Activated CD8-positive, alpha-beta memory T cell treated with anti-CD3 and anti-CD28 coated beads for 36 hours (primary cell): ENCODE data around the gene VASH1. TPM values are rescaled to one million over a fixed set of nuclear protein-coding genes. Genes with fewer than 3 reads are reported as not detected.

ENCODE experiments used
- CTCF ChIA-PET: fragments of 350-600 bp; sonication (Branson Sonifier 250); formaldehyde crosslinking; loops from one replicate; lab custom pipeline; 2021; ENCODE audit warnings: antibody characterized with exemption; lab: Charles Lee
- POLR2A ChIA-PET: fragments of 350-600 bp; sonication (Branson Sonifier 250); formaldehyde crosslinking; loops from one replicate; lab custom pipeline; 2021; ENCODE audit warnings: antibody characterized with exemption; lab: Charles Lee
- total RNA-seq, 2 experiments: library from RNA; stranded (reverse); gene quantifications; one replicate each; pipeline ENCODE4 v1.2.3, GENCODE V29; 2021

Gene VASH1
- total RNA-seq, 2 experiments from 2014 or later, result 5.1 to 5.9 TPM

GRCh38 chr14:76779221-76780057, 18.2 kb downstream of the VASH1 start:
- ChIA-PET CTCF (no interaction called here), POLR2A (interaction anchor here (0.6 kb wide), 1 partner anchor 307 kb away, joined by 4 read pairs; no protein-coding TSS in a partner anchor)

- POLR2A ChIA-PET, result interaction anchor here (0.6 kb wide), 1 partner anchor 307 kb away, joined by 4 read pairs; no protein-coding TSS in a partner anchor
- CTCF ChIA-PET, result no interaction called here
Measured at GRCh38 chr14:76780058-76780345, 18.7 kb downstream of the VASH1 start.

- POLR2A ChIA-PET, result no interaction called here
- CTCF ChIA-PET, result no interaction called here
Measured at GRCh38 chr14:76780360-76780759, 19.1 kb downstream of the VASH1 start.

GRCh38 chr14:76780875-76781647, 19.8 kb downstream of the VASH1 start:
- ChIA-PET POLR2A (no interaction called here), CTCF (no interaction called here)

GRCh38 chr14:76781648-76782051, 20.4 kb downstream of the VASH1 start:
- POLR2A ChIA-PET, result no interaction called here

GRCh38 chr14:76782115-76782884, 21.0 kb downstream of the VASH1 start:
- POLR2A ChIA-PET, result interaction anchor here (1.1 kb wide), 1 partner anchor 14 kb away, joined by 3 read pairs; no protein-coding TSS in a partner anchor
- CTCF ChIA-PET, result interaction anchor here (1.6 to 2.6 kb wide), 2 partner anchors 15 to 72 kb away, joined by 3 to 9 read pairs; no protein-coding TSS in a partner anchor

More at GRCh38 chr14:76781648-76782051, 20.4 kb downstream of the VASH1 start:
- CTCF ChIA-PET, result interaction anchor here (1.6 kb wide), 1 partner anchor 72 kb away, joined by 3 read pairs; no protein-coding TSS in a partner anchor

- ChIA-PET POLR2A (interaction anchor here (1.1 kb wide), 1 partner anchor 14 kb away, joined by 3 read pairs; no protein-coding TSS in a partner anchor), CTCF (interaction anchor here (0.5 to 2.6 kb wide), 3 partner anchors 15 to 269 kb away, joined by 3 to 9 read pairs (median 3); no protein-coding TSS in a partner anchor)
Measured at GRCh38 chr14:76782885-76783566, 21.8 kb downstream of the VASH1 start.

GRCh38 chr14:76784266-76784874, 23.1 kb downstream of the VASH1 start:
- POLR2A ChIA-PET, result no interaction called here
- CTCF ChIA-PET, result interaction anchor here (0.6 to 2.7 kb wide), 6 partner anchors 14 to 286 kb away, joined by 3 to 11 read pairs (median 7); no protein-coding TSS in a partner anchor

GRCh38 chr14:76784881-76785280, 23.6 kb downstream of the VASH1 start:
- CTCF ChIA-PET, result interaction anchor here (0.6 to 2.7 kb wide), 9 partner anchors 14 to 285 kb away, joined by 3 to 11 read pairs (median 4); no protein-coding TSS in a partner anchor
- POLR2A ChIA-PET, result no interaction called here

GRCh38 chr14:76786601-76787000, 25.3 kb downstream of the VASH1 start:
- ChIA-PET CTCF (interaction anchor here (2.7 kb wide), 1 partner anchor 71 kb away, joined by 8 read pairs; no protein-coding TSS in a partner anchor), POLR2A (interaction anchor here (0.7 kb wide), 1 partner anchor 14 kb away, joined by 7 read pairs; no protein-coding TSS in a partner anchor)

- ChIA-PET CTCF (no interaction called here), POLR2A (no interaction called here)
Measured at GRCh38 chr14:76792422-76792821, 31.2 kb downstream of the VASH1 start.

- CTCF ChIA-PET, result no interaction called here
- POLR2A ChIA-PET, result no interaction called here
Measured at GRCh38 chr14:76793324-76793723, 32.1 kb downstream of the VASH1 start.

- POLR2A ChIA-PET, result no interaction called here
- CTCF ChIA-PET, result no interaction called here
Measured at GRCh38 chr14:76793956-76794355, 32.7 kb downstream of the VASH1 start.

- CTCF ChIA-PET, result interaction anchor here (1.1 kb wide), 1 partner anchor 96 kb away, joined by 3 read pairs; no protein-coding TSS in a partner anchor
- POLR2A ChIA-PET, result no interaction called here
Measured at GRCh38 chr14:76806446-76806845, 45.2 kb downstream of the VASH1 start.

- POLR2A ChIA-PET, result no interaction called here
- CTCF ChIA-PET, result no interaction called here
Measured at GRCh38 chr14:76808011-76808410, 46.7 kb downstream of the VASH1 start.

GRCh38 chr14:76808990-76809389, 47.7 kb downstream of the VASH1 start:
- ChIA-PET POLR2A (interaction anchor here (0.6 kb wide), 1 partner anchor 88 kb away, joined by 3 read pairs; no protein-coding TSS in a partner anchor), CTCF (no interaction called here)

GRCh38 chr14:76810525-76810924, 49.3 kb downstream of the VASH1 start:
- POLR2A ChIA-PET, result no interaction called here
- CTCF ChIA-PET, result interaction anchor here (0.8 to 4.4 kb wide), 5 partner anchors 21 to 260 kb away, joined by 3 to 18 read pairs (median 3); no protein-coding TSS in a partner anchor
